ENCODE measurements around the gene SLC2A4.
A peak's percentile ranks its signal among the peaks of the same experiment; 100 is the strongest.

SLC2A4 gene

GRCh38 chr17:7307686-7308624 is 26.4 kb downstream of the SLC2A4 start:
- no peak for DNase-seq

GRCh38 chr17:7308625-7309433 is 27.3 kb downstream of the SLC2A4 start:
- peak; percentile 28 for DNase-seq

GRCh38 chr17:7309628-7310027 is 28.1 kb downstream of the SLC2A4 start:
- no peak for DNase-seq

- no peak for DNase-seq
Observed at GRCh38 chr17:7311110-7311705, 29.7 kb downstream of the SLC2A4 start.

GRCh38 chr17:7312432-7313087 is 31.0 kb downstream of the SLC2A4 start:
- no peak for DNase-seq

- DNase-seq = no peak
Observed at GRCh38 chr17:7313088-7313889, 31.8 kb downstream of the SLC2A4 start.

- DNase-seq = no peak
Observed at GRCh38 chr17:7313890-7314718, 32.6 kb downstream of the SLC2A4 start.

- peak; percentile 13 for DNase-seq
Observed at GRCh38 chr17:7314719-7315569, 33.4 kb downstream of the SLC2A4 start, which contains the start of gene GPS2. GPS2 (minus strand) TSS chr17:7315360; CDS start chr17:7315052, 308 bp downstream.

GRCh38 chr17:7315570-7316235 is 34.2 kb downstream of the SLC2A4 start:
- DNase-seq = no peak

GRCh38 chr17:7317161-7317803 is 35.8 kb downstream of the SLC2A4 start:
- DNase-seq = no peak

GRCh38 chr17:7318121-7318860 is 36.8 kb downstream of the SLC2A4 start:
- no peak for DNase-seq

- no peak for DNase-seq
Observed at GRCh38 chr17:7321466-7321865, 39.9 kb downstream of the SLC2A4 start.

- no peak for DNase-seq
Observed at GRCh38 chr17:7322520-7323194, 41.1 kb downstream of the SLC2A4 start.

GRCh38 chr17:7323731-7324437 is 42.4 kb downstream of the SLC2A4 start:
- no peak for DNase-seq

GRCh38 chr17:7324438-7324779 is 42.9 kb downstream of the SLC2A4 start:
- no peak for DNase-seq

- no peak for DNase-seq
Observed at GRCh38 chr17:7325031-7325528, 43.6 kb downstream of the SLC2A4 start.

- DNase-seq = no peak
Observed at GRCh38 chr17:7326186-7326585, 44.7 kb downstream of the SLC2A4 start.
